GM19035 (cell line): Measurements from ENCODE around the gene WDR74.
"Not testable (repeated sequence)": the region's sequence is repeated elsewhere in the genome, so short reads cannot be mapped to it uniquely, and the experiment has no call there.

Source experiments
- ATAC-seq: cut with Tn5 transposase; IDR thresholded peaks from one replicate; pipeline ENCODE4 v1.9.1; 2021; ENCODE audit not compliant: unreplicated experiment

The WDR74 gene

DNA sequence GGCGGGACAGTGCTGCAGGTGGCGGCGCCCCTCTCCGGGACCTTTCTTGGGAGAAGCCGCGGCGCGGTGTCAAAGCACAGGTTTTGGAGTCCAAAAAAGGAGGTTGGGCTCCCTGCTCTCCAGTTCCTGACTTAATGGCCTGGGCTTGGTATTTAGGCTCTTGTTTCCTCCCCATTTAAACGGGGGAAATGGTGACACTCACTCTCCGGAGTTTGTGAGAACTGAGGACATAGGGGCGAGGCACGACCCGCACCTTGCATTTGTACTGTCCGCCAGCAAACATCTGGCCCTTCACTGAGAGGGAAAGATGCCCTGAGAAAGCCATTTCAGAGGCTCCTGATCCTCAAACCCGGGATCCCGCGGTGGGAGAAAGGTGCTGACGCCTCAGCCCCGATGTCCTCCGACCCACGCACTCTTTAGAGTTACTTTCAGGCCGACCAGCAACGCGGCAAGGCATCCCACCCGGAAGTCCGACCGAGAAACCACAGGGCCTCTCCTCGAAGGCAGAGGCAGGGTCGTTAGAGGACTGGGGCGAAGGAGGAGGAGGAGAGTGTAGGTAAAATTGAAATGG is 2.9 kb upstream of the WDR74 start:
- no peak for ATAC-seq

DNA sequence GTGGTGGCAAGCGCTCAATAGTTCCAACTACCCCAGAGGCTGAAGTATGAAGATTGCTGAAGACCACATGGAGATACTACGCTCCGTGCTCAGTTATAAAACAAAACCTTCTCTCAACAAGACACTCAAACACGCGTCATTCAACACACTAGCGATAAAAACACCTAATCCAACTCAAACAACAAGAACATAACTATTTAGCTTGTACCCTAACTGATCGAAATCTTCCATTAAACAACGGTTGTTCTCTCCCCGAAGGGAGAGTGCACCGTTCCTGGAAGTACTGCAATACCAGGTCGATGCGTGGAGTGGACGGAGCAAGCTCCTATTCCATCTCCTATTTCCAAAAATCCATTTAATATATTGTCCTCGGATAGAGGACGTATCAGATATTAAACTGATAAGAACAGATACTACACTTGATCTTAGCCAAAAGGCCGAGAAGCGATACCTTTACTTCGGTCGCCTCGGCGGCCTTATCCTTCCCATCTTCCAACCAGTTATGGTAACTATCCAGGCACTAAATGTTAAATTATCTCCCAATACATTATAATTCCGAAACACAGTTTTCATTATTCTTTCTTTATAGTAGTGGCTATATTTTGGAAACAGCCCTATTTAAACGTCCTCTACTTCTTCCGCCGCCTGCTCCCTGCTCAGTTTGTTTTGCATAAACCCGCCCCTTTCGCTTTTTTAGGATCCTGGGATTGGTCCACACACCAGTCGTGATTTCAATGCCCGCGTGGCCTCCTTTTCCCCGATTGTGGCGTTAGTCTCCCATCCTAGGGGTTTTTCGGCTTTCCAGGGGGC is 2.2 kb upstream of the WDR74 start:
- ATAC-seq: peak; percentile 61

DNA sequence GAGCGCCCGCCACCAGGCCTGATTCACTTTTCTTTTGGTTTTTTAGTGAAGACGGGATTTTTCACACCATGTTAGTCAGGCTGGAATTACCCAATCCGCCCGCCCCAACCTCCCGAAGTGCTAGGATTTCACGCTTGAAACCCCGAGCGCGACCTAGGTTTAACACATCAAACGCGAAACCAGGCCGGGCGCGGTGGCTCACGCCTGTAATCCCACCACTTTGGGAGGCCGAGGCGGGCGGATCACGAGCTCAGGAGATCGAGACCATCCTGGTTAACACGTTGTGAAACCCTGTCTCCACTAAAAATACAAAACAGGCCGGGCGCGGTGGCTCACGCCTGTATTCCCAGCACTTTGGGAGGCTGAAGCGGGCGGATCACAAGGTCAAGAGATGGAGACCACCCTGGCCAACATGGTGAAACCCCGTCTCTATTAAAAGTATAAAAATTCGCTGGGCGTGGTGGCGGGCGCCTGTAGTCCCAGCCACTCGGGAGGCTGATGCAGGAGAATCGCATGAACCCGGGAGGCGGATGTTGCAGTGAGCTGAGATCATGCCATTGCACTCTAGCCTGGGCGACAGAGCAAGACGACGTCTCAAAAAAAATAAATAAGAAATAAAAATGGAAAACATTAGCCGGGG is 1.5 kb upstream of the WDR74 start:
- ATAC-seq: peak; percentile 4

DNA sequence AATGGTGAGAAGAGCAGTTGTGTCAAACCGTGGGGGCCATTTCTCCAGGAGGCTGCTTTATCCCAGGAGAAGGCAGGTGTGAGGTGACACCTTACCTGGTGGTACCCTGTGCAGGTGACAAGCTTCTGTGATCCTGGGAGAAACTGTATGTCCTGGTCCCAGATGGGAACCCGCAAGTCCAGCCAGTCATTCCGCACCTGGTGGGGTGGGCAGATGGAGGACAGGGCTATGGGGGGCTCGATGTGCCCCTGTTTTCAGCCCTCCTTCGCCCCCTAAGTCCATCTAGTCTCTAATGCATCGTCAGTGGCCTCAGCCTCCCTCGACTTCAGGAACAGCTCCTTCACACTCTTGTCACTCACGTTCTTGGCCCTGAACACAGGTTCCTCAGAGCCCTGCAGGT is 4.1 kb downstream of the WDR74 start:
- ATAC-seq: no peak

DNA sequence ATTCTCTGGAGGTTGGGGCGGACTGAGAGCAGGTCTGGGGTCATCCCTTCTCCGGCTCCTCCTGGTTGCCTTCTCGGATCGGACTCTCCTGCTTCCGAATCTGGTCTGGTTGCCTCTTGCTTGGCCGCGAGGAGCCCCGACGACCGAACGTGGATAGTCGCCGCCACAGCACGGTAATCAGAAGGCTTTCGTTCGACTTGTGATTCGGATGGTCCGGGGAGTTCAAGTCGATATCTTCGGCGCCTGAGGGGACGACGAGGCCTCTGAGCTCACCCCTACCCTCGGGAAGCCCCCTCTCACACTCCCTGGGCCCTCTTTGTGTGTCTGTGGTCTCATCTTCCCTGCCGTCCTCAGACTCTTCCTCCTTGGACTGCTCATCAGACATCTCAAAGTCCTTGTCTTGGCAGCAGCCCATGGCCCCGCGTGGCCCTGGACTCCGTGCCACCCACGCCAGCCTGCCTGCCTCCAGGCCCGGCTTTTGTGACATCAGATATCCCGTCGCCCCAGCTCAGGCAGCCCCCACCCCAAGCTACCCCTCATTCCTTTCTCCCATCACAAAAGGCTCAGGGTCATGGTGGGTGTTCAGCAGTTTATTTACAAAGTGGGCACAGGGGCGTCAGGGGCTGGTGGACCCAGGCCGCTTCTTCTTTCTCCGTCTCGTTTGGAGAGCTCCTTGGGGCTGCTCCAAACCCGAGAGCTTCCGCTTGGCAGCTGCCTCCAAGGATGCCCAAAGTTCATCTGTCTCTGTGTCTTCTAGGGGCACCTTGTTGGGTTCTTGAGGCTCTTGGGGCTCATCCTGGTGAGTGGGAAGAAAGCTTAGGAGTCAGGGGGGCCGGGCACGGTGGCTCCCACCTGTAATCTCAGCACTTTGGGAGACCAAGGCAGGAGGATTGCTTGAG is 6.8 kb downstream of the WDR74 start, which contains the start of gene TEX54:
Gene TEX54 (minus strand): TSS at position 506 of the 899 bp plus-strand sequence.
- ATAC-seq: peak; percentile 13

DNA sequence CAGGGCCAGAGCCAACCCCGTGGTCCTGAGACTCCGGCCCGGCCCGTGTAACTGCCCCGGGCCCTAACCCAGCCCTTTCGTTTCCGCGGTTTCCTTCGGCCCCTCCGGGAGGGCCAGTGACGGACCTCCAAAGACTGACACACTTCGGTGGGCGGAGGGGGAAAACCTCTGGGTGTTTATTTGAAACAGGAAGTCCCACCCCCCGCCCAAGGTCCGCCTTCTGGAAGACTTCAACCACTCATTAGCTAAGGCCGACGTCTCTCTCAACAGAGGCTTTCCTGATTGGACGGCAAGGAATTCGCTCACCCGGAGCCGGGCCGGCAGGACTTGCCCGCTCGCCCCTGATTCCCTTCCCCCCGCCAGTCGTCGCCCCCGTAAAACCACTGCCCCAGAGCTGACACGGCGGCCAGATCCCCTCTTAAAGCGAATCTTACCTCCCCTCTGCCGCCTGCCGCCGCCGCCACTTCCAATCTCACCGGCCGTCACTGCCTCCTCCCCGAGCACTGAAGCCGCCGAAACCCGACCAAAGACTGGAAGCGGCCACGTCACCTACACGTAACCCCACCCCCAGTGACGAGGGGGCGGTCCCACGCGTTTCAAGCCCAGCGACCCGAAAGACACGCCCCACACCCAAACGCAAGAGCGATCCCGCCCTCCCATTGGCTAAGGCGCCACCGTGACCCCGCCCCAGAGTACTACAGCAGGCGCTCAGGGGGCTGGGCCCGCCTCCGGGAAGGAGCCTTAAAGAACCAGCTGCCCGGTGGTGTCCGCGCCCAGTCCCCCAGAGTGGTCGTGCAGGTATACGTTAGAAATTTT is 7.7 kb downstream of the WDR74 start, which contains the start of gene STX5:
Gene STX5 (minus strand): TSS at position 532 of the 816 bp plus-strand sequence. CDS start 808 bp downstream, outside the sequence.
- peak; percentile 79 for ATAC-seq

DNA sequence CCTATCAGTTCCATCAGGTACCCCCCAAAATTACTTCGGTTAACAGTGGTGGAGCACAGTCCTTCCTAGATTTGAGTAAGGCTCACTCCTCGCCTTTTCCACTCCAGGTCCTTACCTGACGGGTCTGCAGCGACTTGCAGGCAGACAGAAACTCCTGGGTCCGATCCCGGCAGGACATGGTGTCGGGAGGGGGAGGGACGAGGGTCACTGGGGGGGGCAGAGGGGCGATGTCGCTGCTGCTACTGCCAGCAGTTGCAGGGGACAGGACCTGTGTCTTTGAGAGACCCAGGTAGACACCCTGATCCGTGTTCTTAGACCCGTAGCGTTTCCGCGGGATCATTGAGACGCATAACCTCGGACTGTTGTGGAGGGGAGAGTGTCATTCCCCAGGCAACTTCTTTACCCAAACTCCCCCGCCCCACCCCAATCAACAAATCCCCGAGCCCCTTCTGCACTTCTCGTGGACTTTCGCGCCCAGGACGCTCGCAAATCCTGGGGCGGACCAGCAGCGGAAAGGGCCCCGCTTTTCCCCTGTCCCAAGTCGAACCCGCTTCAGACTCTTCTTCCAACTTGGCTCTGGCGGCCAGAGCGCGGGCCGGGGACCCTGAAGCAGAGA is 8.4 kb downstream of the WDR74 start:
- ATAC-seq: no peak

DNA sequence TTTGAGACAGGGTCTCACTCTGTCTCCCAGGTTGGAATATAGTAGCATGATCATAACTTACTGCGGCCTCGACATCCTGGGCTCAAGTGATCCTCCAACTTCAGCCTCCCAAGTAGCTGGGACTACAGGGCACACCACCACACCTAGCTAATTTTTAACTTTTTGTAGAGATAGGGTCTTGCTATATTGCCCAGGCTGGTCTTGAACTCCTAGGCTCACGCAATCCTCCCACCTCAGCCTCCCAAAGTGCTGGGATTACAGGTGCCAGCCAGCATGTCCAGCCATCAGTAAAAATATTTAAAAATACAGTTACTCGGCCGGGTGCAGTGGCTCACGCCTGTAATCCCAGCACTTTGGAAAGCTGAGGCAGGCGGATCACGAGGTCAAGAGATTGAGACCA is 11.3 kb downstream of the WDR74 start:
- ATAC-seq: not testable (repeated sequence)

DNA sequence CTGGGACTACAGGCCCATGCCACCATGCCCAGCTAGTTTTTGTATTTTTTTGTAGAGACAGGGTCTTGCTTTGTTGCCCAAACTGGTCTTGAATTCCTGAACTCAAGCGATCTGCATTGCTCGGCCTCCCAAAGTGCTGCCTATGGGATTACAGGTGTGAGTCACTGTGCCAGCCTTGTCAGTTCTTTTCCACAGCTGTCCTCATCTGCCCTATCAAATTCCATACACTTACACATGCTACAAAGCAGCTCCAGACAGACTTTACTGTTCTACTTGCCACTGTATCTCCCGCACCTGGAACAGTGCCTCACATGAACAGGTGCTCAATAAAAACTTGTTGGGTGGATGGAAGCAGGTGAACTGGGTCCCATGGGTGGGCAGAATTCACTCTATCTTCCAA is 15.7 kb downstream of the WDR74 start:
- no peak for ATAC-seq

DNA sequence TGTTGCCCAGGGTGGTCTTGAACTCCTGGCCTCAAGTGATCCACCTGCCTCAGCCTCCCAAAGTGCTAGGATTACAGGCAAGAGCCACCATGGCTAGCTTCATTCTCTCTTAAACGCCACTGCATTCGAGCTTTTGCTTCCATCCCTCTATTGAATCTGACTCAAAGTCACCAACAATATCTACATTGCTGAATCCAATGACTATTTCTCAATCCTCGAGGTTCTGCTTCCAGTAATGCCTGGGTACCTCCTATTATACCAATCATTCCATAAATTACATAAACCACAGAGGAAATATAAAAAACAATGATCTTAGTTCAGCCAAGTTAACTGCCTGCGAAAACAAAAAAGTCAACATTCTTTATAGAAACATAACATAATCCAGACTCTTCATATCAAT is 22.3 kb downstream of the WDR74 start:
- ATAC-seq: no peak

DNA sequence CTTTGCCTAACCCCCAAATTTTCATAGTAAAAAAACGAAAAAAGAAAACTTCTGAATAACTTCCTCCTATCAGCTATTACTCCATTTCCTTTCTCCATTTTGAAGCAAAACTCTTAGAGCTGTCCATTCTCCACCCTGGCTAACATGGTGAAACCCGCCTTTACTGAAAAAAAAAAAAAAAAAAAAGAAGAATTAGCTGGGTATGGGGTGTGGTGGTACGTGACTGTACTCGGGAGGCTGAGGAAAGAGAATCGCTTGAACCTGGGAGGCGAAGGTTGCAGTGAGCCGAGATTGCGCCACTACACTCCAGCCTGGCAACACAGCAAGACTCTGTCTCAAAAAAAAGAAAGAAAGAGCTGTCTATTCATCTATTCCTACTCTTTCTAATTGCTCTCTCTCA is 22.8 kb downstream of the WDR74 start:
- ATAC-seq: no peak

DNA sequence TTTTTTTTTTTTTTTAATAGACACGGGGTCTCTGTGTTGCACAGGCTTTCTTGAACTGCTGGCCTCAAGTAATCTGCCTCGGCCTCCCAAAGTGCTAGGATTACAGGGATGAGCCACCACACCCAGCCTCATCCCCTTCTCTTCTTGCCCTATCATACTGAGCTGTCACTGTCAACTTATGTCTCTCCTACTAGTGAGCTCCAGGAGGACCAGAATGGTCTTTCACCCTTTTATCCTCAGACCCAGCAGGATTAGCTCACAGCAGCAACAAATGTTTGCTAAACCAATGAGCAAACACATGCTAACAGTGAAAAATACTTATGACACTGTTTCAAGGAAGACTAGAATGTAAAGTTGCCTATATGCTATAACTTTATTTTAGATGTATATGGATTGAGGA is 27.7 kb downstream of the WDR74 start:
- ATAC-seq: no peak

DNA sequence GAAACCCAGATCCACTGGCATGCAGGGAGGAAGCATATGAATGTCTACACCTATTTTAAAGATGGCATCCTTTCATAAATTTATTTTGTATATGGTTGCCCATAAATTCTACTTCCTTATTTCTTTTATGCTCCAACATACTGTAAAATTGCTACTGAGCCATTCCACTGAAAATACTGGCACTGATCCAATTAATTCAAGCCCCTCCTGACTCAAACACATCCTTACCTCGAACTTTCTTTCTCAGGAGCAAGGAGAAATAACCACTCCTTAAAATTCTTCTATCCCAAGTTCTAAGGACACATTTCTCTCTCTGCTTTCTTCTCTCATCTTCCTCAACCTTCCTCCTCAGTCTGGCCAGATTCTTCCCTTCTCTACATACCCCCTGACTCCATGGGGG is 28.6 kb downstream of the WDR74 start:
- ATAC-seq: no peak

DNA sequence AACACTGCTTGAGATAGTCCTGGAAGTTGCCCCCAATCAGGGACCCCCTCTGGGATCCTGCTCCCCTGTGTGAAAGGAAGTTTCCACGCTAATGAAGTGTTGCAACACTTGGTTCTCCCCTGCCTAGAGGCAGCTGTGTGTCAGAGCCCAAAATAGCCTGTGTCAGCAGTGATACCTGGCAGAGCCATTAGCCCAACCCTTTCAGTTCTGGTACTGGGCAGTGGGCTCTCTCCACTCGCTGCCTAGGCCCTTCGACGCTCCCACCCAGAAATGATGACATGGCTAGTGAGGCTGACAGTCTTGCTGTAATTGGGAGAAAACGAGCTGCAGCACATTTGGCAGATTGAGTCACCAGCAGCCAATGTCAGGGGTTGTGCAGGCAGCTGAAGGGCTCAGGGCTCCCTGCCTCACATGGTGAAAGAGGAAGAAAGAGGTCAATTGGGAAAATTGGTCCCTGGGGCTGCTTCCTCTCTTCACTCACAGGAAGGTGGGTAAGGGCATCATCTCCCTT is 32.7 kb downstream of the WDR74 start:
- no peak for ATAC-seq

DNA sequence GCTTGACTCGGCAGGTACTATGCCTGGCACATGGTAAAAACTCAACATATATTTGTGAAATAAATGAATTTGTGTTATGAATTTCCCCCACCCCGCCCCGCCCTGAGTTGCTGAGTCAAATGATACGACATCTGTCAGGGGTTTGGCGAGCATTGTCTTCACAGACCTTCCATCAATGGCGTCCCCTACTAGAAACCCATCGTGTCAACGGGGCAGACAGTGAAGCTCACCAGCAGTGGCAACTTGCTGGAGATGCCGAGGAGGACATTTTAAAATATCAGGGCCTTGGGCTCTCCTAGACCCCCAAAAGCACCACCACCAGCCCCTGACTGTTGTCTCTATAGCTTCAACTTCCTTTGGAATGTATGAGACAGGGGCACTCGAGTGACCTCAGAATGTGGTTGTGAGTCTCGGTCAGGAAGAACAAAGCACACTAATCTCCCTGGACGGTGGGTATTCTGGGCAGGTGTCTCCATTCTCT is 33.4 kb downstream of the WDR74 start:
- ATAC-seq: no peak

DNA sequence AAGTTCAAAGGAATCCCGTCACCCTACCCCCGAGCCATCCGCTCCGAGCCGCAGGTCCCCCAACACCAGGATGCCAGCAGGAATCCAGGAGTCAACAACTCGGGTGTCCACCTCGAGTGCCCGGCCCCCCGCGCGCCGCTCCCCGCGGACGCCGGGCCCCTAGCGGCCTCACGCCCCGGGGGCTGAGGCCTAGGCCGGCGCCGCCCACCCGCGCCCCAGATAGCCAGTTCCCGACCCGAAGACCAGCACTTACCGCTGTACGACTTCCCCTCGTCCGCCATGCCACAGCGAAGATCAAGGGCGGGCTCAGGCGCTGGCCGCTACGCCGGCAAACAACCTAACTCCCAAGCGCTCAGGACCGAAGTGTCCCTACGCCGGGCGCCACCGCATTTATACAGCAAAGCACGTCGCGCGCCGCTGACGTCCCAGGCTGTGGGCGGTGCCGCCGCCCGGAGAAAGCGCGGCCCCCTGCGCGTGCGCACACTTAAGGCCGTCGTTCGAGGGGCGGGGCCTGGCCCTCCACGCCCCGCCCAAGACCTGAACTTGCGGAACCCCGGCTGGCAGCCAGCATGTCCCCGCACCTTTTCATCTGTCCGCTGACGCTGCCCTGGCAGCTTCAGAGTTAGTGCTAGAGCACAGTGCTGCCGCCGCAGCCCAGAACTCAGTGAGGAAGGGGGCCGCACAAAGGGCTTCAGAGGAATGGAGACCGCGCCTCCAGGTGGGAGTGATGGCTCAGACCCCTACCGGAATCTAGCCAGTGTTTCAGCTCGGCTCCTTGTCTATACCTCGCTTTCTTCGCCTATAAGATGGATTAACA is 34.1 kb downstream of the WDR74 start, which contains the start of gene NXF1:
Gene NXF1 (minus strand): TSS at position 365 of the 817 bp plus-strand sequence. CDS start 84 bp downstream, at position 281.
- peak; percentile 83 for ATAC-seq

DNA sequence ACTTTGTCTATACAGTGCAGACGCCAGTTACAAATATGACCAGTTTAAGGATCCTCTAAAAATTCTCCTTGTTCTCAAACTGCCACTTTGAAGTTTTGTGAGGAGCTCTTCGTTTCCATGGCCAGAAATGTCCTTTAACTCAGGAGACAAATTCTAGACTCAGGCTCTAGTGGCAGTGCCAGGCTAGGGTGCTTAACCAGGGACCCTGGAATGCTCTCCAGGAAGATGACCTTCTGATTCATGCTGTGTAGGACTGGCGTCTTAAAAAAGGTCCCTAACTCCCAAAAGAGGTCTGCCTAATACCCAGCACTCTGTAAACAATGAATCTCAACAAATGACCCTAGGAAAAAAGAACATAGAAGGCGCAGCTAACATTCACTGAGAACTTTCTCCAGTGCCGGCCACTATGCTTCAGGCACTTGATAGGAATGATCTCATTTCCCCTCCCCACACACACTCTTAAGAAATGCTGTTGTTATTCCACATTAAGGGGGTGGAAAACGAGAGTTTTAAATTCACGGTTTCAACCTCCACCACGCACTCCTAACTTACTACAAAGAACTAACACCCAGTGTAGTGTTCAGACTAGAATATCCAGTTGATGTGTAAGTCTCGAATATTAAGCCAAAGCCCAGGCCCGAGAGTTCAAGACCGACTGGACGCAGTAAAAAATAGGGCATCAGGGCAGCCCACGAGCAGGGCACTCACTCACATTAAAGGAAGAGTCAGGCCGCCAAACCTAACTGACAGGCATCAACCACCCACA is 34.9 kb downstream of the WDR74 start:
- ATAC-seq: peak; percentile 14

DNA sequence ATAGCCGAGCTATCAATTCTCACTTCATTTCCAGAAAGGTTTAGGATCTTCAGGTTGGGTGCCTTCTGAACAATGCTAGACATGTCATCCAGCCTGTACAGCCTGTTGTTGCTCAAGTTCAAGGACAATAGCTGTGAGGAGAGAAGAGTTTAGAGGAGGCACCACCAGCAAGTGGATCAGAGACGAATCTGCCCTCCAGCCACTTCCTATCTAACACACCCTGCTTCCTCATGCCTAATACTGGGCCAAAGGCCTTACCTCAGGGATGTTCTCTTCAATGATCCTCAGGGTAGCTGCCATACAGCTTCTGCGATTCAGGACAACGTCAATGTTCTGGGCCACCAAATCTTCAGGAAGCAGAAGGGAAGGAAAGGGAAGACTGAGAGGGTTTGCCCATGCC is 38.3 kb downstream of the WDR74 start:
- no peak for ATAC-seq
